GM19238 (cell line): ENCODE data around the gene ETV6.
A peak's percentile ranks its signal among the peaks of the same experiment; 100 is the strongest.

Source experiments
- DNase-seq: peaks from one replicate; pipeline ENCODE4 v3.0.0; 2011; ENCODE audit warnings: low spot score; ENCODE audit not compliant: insufficient read length

Gene ETV6

GRCh38 chr12:11849757-11850504 is 200.5 kb downstream of the ETV6 start:
- no peak for DNase-seq

- DNase-seq = no peak
Measured at GRCh38 chr12:11853126-11853525, 203.7 kb downstream of the ETV6 start.

- DNase-seq = no peak
Measured at GRCh38 chr12:11854011-11854499, 204.6 kb downstream of the ETV6 start.

- peak; percentile 30 for DNase-seq
Measured at GRCh38 chr12:11855983-11856374, 206.5 kb downstream of the ETV6 start.

GRCh38 chr12:11856971-11857370 is 207.5 kb downstream of the ETV6 start:
- DNase-seq = no peak

GRCh38 chr12:11859705-11860425 is 210.4 kb downstream of the ETV6 start:
- DNase-seq = no peak

- DNase-seq = no peak
Measured at GRCh38 chr12:11861155-11861863, 211.8 kb downstream of the ETV6 start.

- no peak for DNase-seq
Measured at GRCh38 chr12:11861864-11862600, 212.6 kb downstream of the ETV6 start.

- DNase-seq = peak; percentile 23
Measured at GRCh38 chr12:11862798-11863197, 213.3 kb downstream of the ETV6 start.

- DNase-seq = no peak
Measured at GRCh38 chr12:11863478-11863906, 214.0 kb downstream of the ETV6 start.

GRCh38 chr12:11863988-11864387 is 214.5 kb downstream of the ETV6 start:
- no peak for DNase-seq

GRCh38 chr12:11865824-11866223 is 216.3 kb downstream of the ETV6 start:
- no peak for DNase-seq

- no peak for DNase-seq
Measured at GRCh38 chr12:11868027-11868426, 218.6 kb downstream of the ETV6 start.

- no peak for DNase-seq
Measured at GRCh38 chr12:11869406-11869805, 219.9 kb downstream of the ETV6 start.

GRCh38 chr12:11870041-11870451 is 220.6 kb downstream of the ETV6 start:
- DNase-seq = no peak

- DNase-seq = no peak
Measured at GRCh38 chr12:11872055-11872454, 222.6 kb downstream of the ETV6 start.

GRCh38 chr12:11875414-11875935 is 226.0 kb downstream of the ETV6 start:
- no peak for DNase-seq

- DNase-seq = no peak
Measured at GRCh38 chr12:11876307-11876706, 226.8 kb downstream of the ETV6 start.

GRCh38 chr12:11877102-11877826 is 227.8 kb downstream of the ETV6 start:
- DNase-seq = no peak
